HepG2 (cell line): ENCODE results near the gene UQCR10. TPM values are rescaled to one million over a fixed set of nuclear protein-coding genes. Genes with fewer than 3 reads are reported as not detected.

Experiments
- ATF2 ChIP-seq: sonication (generic); formaldehyde crosslinking; IDR thresholded peaks from 2 replicates; pipeline ENCODE4 v1.4.0; 2020; ENCODE audit warnings: missing genetic modification reagents
- HDAC2 ChIP-seq: sonication (generic); formaldehyde crosslinking; IDR thresholded peaks from 2 replicates; pipeline ENCODE4 v1.4.0; 2020; ENCODE audit warnings: missing genetic modification reagents
- HDAC6 ChIP-seq: fragments of 200-600 bp; sonication (generic); IDR thresholded peaks from 2 replicates; pipeline ENCODE4 v1.7.0; 2017; ENCODE audit warnings: mild to moderate bottlenecking, antibody characterized with exemption, low read length, low read depth
- NFAT5 ChIP-seq: sonication (generic); formaldehyde crosslinking; IDR thresholded peaks from 2 replicates; pipeline ENCODE4 v1.4.0; 2020; ENCODE audit warnings: missing genetic modification reagents
- PATZ1 ChIP-seq: sonication (generic); formaldehyde crosslinking; IDR thresholded peaks from 2 replicates; pipeline ENCODE4 v1.4.0; 2020; ENCODE audit warnings: missing genetic modification reagents
- PHF21A ChIP-seq: sonication (generic); formaldehyde crosslinking; IDR thresholded peaks from 2 replicates; pipeline ENCODE4 v1.5.0; 2020; ENCODE audit warnings: mild to moderate bottlenecking, missing genetic modification reagents
- SMAD9 ChIP-seq: sonication (generic); formaldehyde crosslinking; IDR thresholded peaks from 2 replicates; pipeline ENCODE4 v1.5.1; 2020; ENCODE audit warnings: mild to moderate bottlenecking, missing genetic modification reagents
- SRF ChIP-seq: IDR thresholded peaks from 2 replicates; pipeline ENCODE4 v1.6.1; 2011; ENCODE audit warnings: mild to moderate bottlenecking, low read depth, low read length, moderate library complexity
- U2AF2 ChIP-seq: fragments of 200-400 bp; formaldehyde crosslinking; IDR thresholded peaks from 2 replicates; pipeline ENCODE4 v1.6.1; 2017; ENCODE audit warnings: low read depth, mild to moderate bottlenecking, low read length
- ZNF260 ChIP-seq: sonication (generic); formaldehyde crosslinking; IDR thresholded peaks from 2 replicates; pipeline ENCODE4 v1.4.0; 2020; ENCODE audit warnings: missing genetic modification reagents, low read depth, mild to moderate bottlenecking, borderline replicate concordance
- ZNF263 ChIP-seq: sonication (generic); formaldehyde crosslinking; IDR thresholded peaks from 2 replicates; pipeline ENCODE4 v1.4.0; 2020; ENCODE audit warnings: missing genetic modification reagents
- ZNF430 ChIP-seq: sonication (generic); formaldehyde crosslinking; IDR thresholded peaks from 2 replicates; pipeline ENCODE4 v1.9.0; 2021; ENCODE audit warnings: mild to moderate bottlenecking, missing genetic modification reagents
- polyA plus RNA-seq, 8 experiments: library from polyadenylated mRNA; depleted of rRNA in 3 of 8; stranded (reverse) in 7 of 8; unstranded in 1 of 8; fragments of >200 nt; fragmentation: Illumina TruSeq in 4 of 8; extraction: Trizol in 4 of 8; gene quantifications; 2 replicates each; pipeline versions ENCODE4 v1.2.1 to v1.2.3, GENCODE V29; 2011 to 2016; ENCODE audit warnings: low read depth in 4 of 8, missing spikeins in 1 of 8, mixed read lengths in 1 of 8; ENCODE audit not compliant: insufficient read depth in 1 of 8
- total RNA-seq, 5 experiments: library from RNA; depleted of rRNA; stranded (reverse); fragments of >200 nt; fragmentation: Illumina TruSeq; extraction: Trizol; gene quantifications; 2 replicates each; pipeline ENCODE4 v1.2.3, GENCODE V29; 2016; ENCODE audit warnings: low read depth in 1 of 5

Gene UQCR10
- total and polyA plus RNA-seq, 2 of the 13 experiments (the other 11 are each of a cell fraction or from before 2014, with no cell fraction given): 225 to 232 TPM

GRCh38 chr22:29767171-29768051 is at the start of gene UQCR10 (continued):
- no peak for TF ChIP-seq SMAD9 (CRISPR knock-in tag)
- TF ChIP-seq ZNF260: no peak
- TF ChIP-seq ZNF263 (CRISPR knock-in tag): 0 out of 2 replicates have a peak, but pooled peaks have one; percentile 38
- no peak for TF ChIP-seq ZNF430
- peak; percentile 52; the same call in 1 of the 2 replicates for TF ChIP-seq HDAC2 (CRISPR knock-in tag)
- no peak for TF ChIP-seq U2AF2
- no peak for TF ChIP-seq HDAC6
- TF ChIP-seq PATZ1 (CRISPR knock-in tag): no peak
- TF ChIP-seq SRF: no peak
- no peak; the same call in 1 of the 2 replicates for TF ChIP-seq PHF21A
- TF ChIP-seq NFAT5 (CRISPR knock-in tag): 0 out of 2 replicates have a peak, but pooled peaks have one; percentile 53
- TF ChIP-seq ATF2: peak; percentile 58
